GM23248 (cell line): ENCODE results near the gene CCDC85C.

Source experiments
- EZH2 ChIP-seq: fragments of 200-600 bp; sonication (generic); IDR thresholded peaks from 2 replicates; pipeline ENCODE4 v1.6.1; 2018; ENCODE audit warnings: antibody characterized with exemption, mild to moderate bottlenecking; ENCODE audit not compliant: insufficient read depth, poor library complexity, severe bottlenecking
- EZH2phosphoT487 ChIP-seq: fragments of 200-600 bp; sonication (generic); IDR thresholded peaks from 2 replicates; pipeline ENCODE4 v1.6.1; 2018; ENCODE audit warnings: antibody characterized with exemption, moderate library complexity, mild to moderate bottlenecking, low read depth; ENCODE audit not compliant: insufficient read depth

DNA sequence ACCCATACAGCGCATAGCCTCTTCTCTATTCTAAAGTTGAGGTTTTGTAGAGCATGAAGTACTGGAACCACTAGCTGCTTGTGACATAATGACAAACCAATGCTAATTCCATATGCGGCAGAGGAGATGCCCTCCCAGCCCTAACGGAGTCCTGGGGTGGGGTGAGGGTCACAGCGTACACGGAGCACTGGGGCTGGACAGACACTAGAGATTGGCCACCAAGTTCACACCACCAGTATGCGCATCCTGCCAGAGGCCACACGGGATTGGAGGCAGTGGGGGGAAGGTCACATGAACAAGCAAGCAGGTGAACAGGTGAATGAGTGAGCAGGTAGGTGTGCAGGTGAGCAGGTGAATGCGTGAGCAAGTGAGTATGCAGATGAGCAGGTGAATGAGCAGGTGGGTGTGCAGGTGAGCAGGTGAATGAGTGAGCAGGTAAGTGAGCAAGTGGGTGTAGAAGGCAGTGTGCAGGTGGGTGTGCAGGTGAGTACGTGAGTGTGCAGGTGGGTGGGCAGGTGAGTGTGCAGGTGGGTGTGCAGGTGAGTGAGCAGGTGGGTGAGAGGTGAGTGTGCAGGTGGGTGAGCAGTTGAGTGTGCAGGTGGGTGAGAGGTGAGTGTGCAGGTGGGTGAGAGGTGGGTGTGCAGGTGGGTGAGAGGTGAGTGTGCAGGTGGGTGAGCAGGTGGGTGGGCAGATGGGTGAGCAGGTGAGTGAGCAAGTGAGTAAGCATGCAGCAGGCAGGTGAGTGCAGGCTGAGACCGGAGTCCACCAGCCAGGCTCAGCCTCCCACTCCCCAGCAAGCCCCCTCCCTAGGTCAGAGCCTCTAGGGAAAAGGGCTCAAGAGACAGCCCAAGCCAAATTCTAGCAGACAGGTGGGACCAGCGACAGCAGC, 52.7 kb downstream of the CCDC85C start:
- TF ChIP-seq EZH2 (no peak), EZH2phosphoT487 (no peak)
